ENCODE measurements around the gene ATP8B4. TPM values are rescaled to one million over a fixed set of nuclear protein-coding genes. Genes with fewer than 3 reads are reported as not detected.

ATP8B4 gene
- total and polyA plus RNA-seq, 4 donors, result 1.9 to 19.7 (median 12.4) TPM

DNA sequence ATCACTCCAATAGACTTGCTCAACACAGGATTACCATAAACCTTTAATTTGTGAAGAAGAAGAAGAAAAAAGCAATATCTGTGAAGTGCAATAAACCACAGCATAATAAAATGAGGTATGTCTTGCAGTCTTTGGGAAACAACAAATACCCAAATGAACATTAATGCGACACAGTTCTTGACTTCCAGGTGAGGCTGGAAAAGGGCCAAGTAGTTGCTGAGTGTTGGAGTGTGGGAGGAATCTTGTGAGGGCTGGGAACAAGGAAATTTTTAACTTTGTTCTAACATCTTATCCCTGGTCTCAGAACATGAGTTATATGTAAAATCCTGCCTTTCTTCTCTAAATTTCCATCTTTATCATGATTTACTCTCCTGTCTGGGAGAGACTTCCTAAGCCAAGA, 291.7 kb downstream of the ATP8B4 start:
- Histone ChIP-seq H3K4me3 (ENCODE audit: low read depth in 1 of 3, low read length in 3 of 3) (no peak overlapping the region), H3K9ac (ENCODE audit: low read depth in 1 of 2, low read length in 2 of 2) (no peak overlapping the region), H3K9me3 (ENCODE audit: control insufficient read depth in 4 of 4, low read length in 3 of 4) (no peaks in the 10 kb centered on the region), H3K27ac (ENCODE audit: low read depth in 1 of 2, low read length in 2 of 2) (no peak overlapping the region), H3K27me3 (ENCODE audit: control insufficient read depth in 4 of 4, insufficient read depth in 4 of 4, low read length in 3 of 4) (no peaks in the 10 kb centered on the region), H3K4me1 (ENCODE audit: control insufficient read depth in 4 of 4, insufficient read depth in 4 of 4, low read length in 3 of 4) (no peaks in the 10 kb centered on the region), H3K36me3 (ENCODE audit: control insufficient read depth in 4 of 4, insufficient read depth in 3 of 4, low read depth in 1 of 4, low read length in 3 of 4) (no peaks in the 10 kb centered on the region)
- 86% methylated on average over 1 of the region's 1 CpG for WGBS
- TF ChIP-seq, protein P1, sequence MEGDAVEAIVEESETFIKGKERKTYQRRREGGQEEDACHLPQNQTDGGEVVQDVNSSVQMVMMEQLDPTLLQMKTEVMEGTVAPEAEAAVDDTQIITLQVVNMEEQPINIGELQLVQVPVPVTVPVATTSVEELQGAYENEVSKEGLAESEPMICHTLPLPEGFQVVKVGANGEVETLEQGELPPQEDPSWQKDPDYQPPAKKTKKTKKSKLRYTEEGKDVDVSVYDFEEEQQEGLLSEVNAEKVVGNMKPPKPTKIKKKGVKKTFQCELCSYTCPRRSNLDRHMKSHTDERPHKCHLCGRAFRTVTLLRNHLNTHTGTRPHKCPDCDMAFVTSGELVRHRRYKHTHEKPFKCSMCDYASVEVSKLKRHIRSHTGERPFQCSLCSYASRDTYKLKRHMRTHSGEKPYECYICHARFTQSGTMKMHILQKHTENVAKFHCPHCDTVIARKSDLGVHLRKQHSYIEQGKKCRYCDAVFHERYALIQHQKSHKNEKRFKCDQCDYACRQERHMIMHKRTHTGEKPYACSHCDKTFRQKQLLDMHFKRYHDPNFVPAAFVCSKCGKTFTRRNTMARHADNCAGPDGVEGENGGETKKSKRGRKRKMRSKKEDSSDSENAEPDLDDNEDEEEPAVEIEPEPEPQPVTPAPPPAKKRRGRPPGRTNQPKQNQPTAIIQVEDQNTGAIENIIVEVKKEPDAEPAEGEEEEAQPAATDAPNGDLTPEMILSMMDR (IDR thresholded peaks at IDR 0.05; ENCODE audit: low read depth, low read length, missing input control), result no peak
- TF ChIP-seq GABPA (IDR thresholded peaks at IDR 0.05 in 1 of 2, conservative IDR thresholded peaks at IDR 0.05 in 1 of 2) (no peak), HNF4G (IDR thresholded peaks at IDR 0.05) (no peak), FOXA1 (IDR thresholded peaks at IDR 0.05) (no peak), NR2F2 (IDR thresholded peaks at IDR 0.05) (no peak), RXRA (IDR thresholded peaks at IDR 0.05) (no peak), HNF4A (conservative IDR thresholded peaks at IDR 0.05) (no peak), YY1 (IDR thresholded peaks at IDR 0.05) (no peak)
- TF ChIP-seq, protein P2, sequence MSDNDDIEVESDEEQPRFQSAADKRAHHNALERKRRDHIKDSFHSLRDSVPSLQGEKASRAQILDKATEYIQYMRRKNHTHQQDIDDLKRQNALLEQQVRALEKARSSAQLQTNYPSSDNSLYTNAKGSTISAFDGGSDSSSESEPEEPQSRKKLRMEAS (IDR thresholded peaks at IDR 0.05), result no peak
- TF ChIP-seq, protein P3, sequence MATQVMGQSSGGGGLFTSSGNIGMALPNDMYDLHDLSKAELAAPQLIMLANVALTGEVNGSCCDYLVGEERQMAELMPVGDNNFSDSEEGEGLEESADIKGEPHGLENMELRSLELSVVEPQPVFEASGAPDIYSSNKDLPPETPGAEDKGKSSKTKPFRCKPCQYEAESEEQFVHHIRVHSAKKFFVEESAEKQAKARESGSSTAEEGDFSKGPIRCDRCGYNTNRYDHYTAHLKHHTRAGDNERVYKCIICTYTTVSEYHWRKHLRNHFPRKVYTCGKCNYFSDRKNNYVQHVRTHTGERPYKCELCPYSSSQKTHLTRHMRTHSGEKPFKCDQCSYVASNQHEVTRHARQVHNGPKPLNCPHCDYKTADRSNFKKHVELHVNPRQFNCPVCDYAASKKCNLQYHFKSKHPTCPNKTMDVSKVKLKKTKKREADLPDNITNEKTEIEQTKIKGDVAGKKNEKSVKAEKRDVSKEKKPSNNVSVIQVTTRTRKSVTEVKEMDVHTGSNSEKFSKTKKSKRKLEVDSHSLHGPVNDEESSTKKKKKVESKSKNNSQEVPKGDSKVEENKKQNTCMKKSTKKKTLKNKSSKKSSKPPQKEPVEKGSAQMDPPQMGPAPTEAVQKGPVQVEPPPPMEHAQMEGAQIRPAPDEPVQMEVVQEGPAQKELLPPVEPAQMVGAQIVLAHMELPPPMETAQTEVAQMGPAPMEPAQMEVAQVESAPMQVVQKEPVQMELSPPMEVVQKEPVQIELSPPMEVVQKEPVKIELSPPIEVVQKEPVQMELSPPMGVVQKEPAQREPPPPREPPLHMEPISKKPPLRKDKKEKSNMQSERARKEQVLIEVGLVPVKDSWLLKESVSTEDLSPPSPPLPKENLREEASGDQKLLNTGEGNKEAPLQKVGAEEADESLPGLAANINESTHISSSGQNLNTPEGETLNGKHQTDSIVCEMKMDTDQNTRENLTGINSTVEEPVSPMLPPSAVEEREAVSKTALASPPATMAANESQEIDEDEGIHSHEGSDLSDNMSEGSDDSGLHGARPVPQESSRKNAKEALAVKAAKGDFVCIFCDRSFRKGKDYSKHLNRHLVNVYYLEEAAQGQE (IDR thresholded peaks at IDR 0.05), result no peak
- DNase-seq (ENCODE audit: low spot score), result no peak

GRCh38 chr15:49826640-49827234, 292.3 kb downstream of the ATP8B4 start:
- H3K27ac ChIP-seq (ENCODE audit: low read depth in 1 of 2, low read length in 2 of 2), result no peak overlapping the region
- DNase-seq (ENCODE audit: low spot score), result no peak
- H3K9ac ChIP-seq (ENCODE audit: low read depth in 1 of 2, low read length in 2 of 2), result no peak overlapping the region
- no peak overlapping the region for H3K4me3 ChIP-seq (ENCODE audit: low read depth in 1 of 3, low read length in 3 of 3)
- no peaks in the 10 kb centered on the region for H3K27me3 ChIP-seq (ENCODE audit: control insufficient read depth in 4 of 4, insufficient read depth in 4 of 4, low read length in 3 of 4)
- TF ChIP-seq RXRA (IDR thresholded peaks at IDR 0.05), result no peak
- no peak for TF ChIP-seq FOXA1 (IDR thresholded peaks at IDR 0.05)
- TF ChIP-seq, protein P3 (IDR thresholded peaks at IDR 0.05), result no peak
- no peak for TF ChIP-seq ZBTB33 (IDR thresholded peaks at IDR 0.05)
- no peak for TF ChIP-seq FOXA2 (IDR thresholded peaks at IDR 0.05)
- TF ChIP-seq GABPA (IDR thresholded peaks at IDR 0.05 in 1 of 2, conservative IDR thresholded peaks at IDR 0.05 in 1 of 2), result no peak
- no peak for TF ChIP-seq HNF4G (IDR thresholded peaks at IDR 0.05)
- TF ChIP-seq TAF1 (conservative IDR thresholded peaks at IDR 0.05), result no peak
- TF ChIP-seq EGR1 (IDR thresholded peaks at IDR 0.05; ENCODE audit: low read depth in 2 of 2), result no peak
- no peak for TF ChIP-seq NR2F2 (IDR thresholded peaks at IDR 0.05)
- TF ChIP-seq, protein P1 (IDR thresholded peaks at IDR 0.05; ENCODE audit: low read depth, low read length, missing input control), result no peak
- no peak for TF ChIP-seq RAD21 (IDR thresholded peaks at IDR 0.05)
- no peak for TF ChIP-seq ATF3 (IDR thresholded peaks at IDR 0.05)
- TF ChIP-seq HNF4A (conservative IDR thresholded peaks at IDR 0.05), result no peak
- TF ChIP-seq JUND (IDR thresholded peaks at IDR 0.05), result no peak
- H3K36me3 ChIP-seq (ENCODE audit: control insufficient read depth in 4 of 4, insufficient read depth in 3 of 4, low read depth in 1 of 4, low read length in 3 of 4), result no peaks in the 10 kb centered on the region
- H3K4me1 ChIP-seq (ENCODE audit: control insufficient read depth in 4 of 4, insufficient read depth in 4 of 4, low read length in 3 of 4), result no peaks in the 10 kb centered on the region
- no peaks in the 10 kb centered on the region for H3K9me3 ChIP-seq (ENCODE audit: control insufficient read depth in 4 of 4, low read length in 3 of 4)

Measured in liver (tissue), 9 donors.